CD4-positive, alpha-beta T cell treated with Interleukin-12 subunit alpha and Interleukin-12 subunit beta, for 1 hour (primary cell): ENCODE data around the gene TRIM24.

ENCODE experiments used
- DNase-seq: peaks from one replicate; pipeline ENCODE4 v3.0.0-alpha.2; 2020

Gene TRIM24

GRCh38 chr7:138584283-138584682 lies 124.2 kb downstream of the TRIM24 start:
- DNase-seq, result no peak

DNA sequence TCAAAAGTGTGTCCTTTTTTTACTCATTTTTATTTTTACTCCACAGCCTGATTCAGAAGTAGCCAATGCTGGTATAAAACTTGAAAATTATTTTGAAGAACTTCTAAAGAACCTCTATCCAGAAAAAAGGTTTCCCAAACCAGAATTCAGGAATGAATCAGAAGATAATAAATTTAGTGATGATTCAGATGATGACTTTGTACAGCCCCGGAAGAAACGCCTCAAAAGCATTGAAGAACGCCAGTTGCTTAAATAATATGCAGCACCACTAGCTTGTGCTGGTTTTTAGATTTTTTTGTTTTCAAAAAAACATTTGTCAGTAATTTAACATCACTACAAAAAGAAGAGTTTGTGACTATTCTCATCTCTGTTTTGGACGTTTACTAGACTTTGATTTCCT lies 124.6 kb downstream of the TRIM24 start:
- DNase-seq, result no peak

DNA sequence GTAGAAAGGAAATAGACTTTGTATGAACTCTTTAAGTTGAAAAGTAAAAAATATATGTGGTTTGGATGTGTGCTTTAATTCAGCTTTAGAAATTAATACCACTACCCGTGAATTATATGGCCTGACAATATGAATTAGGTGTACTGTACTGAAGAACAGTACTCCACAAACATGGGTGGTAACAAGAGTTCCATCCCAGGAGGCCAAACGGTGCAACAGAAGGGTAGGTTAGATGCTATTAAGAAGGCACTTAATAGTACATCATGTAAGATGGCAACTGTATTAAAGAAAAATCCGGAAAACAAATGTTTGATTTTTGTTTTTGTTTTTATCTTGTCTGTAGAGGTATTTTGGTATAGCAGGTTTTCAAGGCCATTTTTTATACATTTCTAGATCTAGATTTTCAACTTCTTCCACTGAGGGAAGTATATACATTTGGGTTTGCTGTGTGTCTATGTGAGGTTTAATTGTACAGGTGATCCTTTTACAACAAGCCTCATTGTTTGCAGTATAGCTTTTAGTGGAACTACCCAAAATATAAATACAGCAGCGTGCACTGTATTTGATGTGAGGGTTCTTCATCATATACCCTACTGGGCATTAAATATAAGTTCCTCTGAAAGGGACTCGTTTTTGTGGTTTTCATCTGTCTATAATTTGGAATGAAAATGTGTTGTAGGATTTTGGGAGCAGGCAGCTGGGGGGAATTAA lies 125.4 kb downstream of the TRIM24 start:
- no peak for DNase-seq

GRCh38 chr7:138587485-138587884 lies 127.4 kb downstream of the TRIM24 start:
- no peak for DNase-seq

DNA sequence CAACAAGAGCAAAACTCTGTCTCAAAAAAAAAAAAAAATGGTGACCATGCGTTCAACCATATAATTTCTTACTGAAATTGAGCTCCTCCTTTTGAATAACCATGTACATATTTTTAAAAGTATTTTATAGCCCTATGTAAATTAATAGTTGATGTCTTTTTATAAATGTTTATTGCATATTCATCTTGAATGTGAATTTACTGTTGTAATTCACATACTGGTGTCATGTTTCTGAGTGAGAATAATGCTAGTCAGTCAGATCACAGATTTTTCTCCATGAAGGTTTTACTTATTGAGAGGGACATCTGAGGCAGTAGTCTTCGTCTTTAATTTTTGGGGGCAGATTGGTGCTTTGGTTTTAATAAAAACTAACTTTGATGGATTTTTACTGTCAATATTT lies 128.9 kb downstream of the TRIM24 start:
- no peak for DNase-seq

- no peak for DNase-seq
Observed at GRCh38 chr7:138590154-138590553, 130.1 kb downstream of the TRIM24 start.

DNA sequence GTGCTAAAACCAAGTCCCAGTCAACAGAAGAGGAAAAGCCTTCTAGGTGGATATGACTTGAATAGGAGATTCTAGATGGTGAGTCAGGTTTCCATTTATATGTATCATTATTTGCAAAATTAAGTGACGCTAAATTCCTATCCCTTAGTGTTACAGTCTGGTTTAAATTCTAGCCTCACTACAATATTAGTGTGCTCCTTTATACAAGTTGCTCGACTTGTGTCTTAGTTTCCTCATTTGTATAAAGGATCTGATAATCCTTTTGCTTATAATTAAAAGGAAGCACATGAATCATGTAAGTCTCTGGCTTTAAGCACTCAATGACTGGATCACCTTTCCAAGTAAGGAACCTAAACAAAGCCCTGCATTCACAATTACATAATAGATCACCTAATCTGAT lies 135.4 kb downstream of the TRIM24 start:
- no peak for DNase-seq

DNA sequence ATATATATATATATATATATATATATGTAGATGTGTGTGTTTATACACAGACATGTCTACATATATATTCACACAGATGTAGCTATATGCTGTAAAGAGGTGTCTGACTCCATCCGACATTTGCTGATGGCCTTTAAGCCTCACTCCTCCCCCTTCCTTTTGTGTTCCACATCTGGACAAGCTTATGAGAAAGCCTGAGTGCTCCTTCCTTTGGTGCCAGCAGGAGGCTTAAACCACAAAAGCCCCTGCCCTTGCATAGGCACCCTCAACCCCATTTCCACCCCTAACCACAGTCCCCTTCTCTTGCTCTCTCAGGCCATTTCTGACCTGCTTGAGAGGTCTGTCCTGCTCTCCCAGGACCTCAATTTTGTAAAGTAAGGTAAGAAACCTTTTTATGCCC lies 142.4 kb downstream of the TRIM24 start:
- no peak for DNase-seq

GRCh38 chr7:138603549-138604318 lies 143.7 kb downstream of the TRIM24 start:
- DNase-seq, result no peak

DNA sequence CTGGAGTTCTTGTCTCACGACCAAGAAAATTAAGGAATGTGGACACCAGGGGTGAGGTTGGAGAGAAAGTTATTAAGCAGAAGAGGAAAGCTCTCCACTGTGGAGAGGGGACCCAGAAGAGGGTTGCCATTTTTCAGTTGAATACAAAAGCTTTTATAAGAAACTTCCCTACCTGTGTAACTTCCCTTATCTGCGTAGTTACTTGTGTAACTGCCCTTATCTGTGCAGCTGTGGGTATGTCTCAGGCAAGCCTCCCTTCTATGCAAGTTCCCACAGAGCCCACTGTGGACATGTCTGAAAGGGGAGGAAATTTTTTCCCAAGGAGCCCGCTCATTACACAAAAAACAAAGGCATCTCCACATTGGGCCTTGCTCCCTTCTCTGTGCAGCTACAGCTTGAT lies 146.2 kb downstream of the TRIM24 start:
- no peak for DNase-seq

GRCh38 chr7:138607216-138608126 lies 147.4 kb downstream of the TRIM24 start:
- DNase-seq, result no peak

DNA sequence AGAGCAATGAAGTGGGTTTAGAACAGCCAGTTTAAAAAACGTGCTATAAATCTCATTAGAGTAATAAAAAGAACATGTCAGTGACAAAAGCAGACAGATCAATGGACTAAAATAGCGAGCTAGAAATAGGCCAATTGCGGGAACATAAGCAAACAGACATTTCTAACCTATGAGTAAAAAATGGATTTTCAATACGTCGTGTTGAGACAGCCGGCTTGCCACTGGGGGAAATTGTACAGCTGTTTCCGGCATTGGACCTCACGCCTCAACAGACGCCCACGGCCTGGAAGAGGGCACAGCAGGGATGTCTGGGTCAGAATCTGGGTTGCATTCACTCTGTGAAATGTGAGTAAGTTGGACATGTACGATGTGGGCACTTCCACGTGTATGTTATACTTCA lies 148.2 kb downstream of the TRIM24 start:
- no peak for DNase-seq

DNA sequence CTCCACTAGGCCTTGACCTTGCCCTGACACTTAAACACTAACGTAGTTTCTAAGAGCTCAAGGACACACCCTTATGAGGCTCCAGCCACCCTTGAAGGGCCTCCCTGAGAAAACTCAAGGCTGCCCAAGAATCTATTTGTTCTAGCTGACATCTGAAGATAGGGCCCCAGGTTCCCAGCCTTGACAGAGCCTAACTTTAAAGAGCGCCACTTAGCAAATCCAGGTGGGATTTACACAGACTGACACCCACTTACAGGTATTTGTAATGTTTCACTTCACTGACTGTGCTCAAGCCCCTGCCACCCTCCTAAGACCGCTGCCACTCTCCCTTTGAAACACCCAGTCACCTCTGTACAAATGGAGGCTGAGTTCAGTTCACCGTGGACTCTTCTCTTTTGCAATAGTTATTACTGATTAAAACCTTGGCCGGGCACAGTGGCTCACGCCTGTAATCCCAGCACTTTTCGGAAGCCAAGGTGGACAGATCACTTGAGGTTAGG lies 150.7 kb downstream of the TRIM24 start:
- DNase-seq, result no peak

DNA sequence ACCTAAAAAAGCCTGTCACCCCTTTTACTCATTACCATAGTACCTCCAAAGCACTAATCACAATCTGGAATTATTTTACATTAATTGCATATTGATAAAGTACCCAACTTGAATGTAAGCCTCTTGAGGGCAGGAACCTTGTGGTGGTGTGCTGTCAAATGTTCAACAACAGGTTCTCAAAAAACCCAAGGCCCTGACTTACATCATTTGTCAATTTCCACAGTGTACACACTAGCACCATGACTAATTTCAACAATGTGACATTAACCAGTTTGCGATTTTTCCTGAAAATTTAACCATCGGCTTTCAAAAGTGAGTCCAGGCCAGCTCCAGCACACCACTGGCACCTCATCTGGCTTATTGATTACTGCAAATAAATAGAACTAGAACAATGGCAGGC lies 153.6 kb downstream of the TRIM24 start:
- DNase-seq, result no peak

DNA sequence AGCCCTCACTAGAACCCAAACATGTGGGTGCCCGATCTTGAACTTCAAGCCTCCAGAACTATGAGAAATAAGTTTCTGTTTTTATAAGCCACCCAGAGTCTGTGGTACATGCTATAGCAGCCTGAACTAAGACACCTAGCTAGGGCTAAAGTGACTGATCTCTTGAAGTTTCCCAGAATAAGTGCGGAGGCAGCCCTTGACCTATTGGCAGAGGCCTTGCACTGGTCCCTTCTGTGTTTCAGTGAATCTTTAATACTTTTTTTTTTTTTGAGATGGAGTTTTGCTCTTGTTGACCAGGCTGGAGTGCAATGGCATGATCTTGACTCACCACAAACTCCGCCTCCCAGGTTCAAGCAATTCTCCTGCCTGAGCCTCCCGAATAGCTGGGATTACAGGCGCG lies 156.0 kb downstream of the TRIM24 start:
- no peak for DNase-seq

DNA sequence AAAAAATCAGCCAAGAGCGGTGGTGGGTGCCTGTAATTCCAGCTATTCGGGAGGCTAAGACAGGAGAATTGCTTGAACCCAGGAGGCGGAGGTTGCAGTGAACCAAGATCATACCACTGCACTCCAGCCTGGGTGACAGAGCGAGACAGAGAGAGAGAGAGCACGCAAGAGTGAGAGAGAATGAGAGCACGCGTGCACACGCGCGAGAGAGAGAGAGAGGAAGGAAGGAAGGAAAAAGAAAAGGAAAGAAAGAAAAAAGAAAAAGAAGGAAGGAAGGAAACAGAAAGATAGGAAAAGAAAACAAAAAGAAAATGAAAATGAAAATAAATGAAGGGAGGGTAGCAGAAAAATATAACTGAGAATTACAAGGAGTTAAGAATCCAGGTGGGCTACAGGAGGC lies 158.4 kb downstream of the TRIM24 start:
- no peak for DNase-seq

GRCh38 chr7:138618933-138619332 lies 158.9 kb downstream of the TRIM24 start:
- DNase-seq, result no peak

- no peak for DNase-seq
Observed at GRCh38 chr7:138622841-138623240, 162.8 kb downstream of the TRIM24 start.

DNA sequence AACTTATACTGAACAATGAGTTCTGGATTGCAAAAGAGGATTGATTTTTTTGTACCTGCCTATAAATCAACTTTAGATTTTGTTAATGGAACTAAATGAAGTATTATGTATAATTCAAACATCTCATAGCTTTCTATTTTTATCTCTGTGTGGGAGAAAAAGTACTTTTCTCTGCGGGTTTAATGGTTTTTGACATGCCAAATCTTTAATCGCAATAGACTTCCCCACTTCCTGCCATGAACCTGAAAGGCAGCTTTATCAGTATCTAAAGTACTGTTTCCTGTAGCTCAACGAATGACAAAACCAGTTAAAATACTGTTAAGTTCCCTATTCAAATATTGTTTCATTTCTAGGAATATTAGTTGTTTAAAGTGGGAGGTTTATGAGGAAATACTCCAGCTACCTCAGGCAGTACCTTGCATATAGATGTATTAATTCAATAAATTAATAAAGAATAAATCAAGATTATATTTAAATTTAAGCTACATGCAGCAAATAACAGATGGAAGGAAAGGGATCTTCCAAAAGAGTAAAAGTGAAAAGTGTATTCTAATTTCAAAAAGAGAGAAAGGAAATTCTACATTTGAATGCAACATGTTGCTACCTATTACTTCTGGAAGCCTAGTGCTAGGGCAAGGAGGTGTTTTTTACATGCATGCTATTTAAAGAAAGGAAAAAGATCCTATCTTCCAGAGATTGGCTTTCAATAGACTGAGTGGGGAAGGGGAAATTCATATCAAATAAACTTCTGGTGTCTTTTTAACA lies 165.2 kb downstream of the TRIM24 start:
- peak; percentile 27 for DNase-seq

GRCh38 chr7:138625849-138626230 lies 165.8 kb downstream of the TRIM24 start:
- DNase-seq, result peak; percentile 8

DNA sequence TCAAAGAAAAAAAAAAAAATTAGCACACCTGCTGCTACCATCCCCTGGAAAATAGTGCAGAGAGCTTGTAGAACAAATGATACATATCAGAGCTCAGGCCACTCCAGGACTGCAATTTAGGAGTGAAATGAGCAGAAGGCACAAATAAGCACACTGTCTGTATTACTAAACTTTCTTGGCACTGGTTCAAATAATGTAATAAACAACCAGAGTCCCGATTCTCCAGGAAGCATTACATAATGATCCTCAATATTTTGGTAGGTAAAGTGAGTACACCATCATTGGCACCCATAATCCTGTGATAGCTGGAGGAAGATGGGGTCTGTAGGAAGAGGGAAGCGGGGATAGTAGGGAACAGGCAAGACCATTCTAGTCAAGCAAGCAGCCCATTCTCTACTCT lies 166.8 kb downstream of the TRIM24 start:
- no peak for DNase-seq

- no peak for DNase-seq
Observed at GRCh38 chr7:138627361-138627760, 167.3 kb downstream of the TRIM24 start.
